ENCODE measurements around the gene LRRC74A.

Gene LRRC74A

DNA sequence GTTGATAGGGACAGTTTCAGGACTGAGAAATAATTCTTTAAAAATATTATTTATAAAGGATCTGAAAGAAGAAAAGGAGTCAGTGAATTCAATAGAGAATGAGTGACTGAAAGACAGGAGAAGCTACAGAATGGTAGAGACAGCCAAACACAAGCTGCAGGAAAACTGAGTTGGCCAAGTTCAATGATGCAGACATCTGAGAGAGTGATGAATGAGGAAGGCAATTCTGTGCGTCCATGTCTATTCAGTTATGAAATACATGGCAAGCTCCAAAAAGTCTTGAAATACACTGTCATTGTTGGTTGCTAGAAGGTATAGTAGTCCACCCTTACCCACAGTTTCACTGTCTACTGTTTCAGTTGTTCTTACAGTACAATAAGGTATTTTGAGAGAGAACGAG lies 6.8 kb downstream of the LRRC74A start:
- Histone ChIP-seq H3K4me2 (ENCODE audit: low read depth, low read length) (no peak overlapping the region), H3K4me3 (ENCODE audit: low read length) (no peak overlapping the region), H3K27ac (ENCODE audit: low read length) (no peak overlapping the region), H3K9me3 (replicated peaks; ENCODE audit: insufficient read depth, low read length) (no peaks in the 10 kb centered on the region), H3F3A (ENCODE audit: insufficient read depth, low read length) (no peaks in the 10 kb centered on the region), H3K27me3 (replicated peaks; ENCODE audit: insufficient read depth, low read length) (no peaks in the 10 kb centered on the region), H3K4me1 (ENCODE audit: low read length) (no peaks in the 10 kb centered on the region), H2AFZ (ENCODE audit: low read length) (no peak overlapping the region), H3K36me3 (replicated peaks; ENCODE audit: insufficient read depth, low read length) (no peaks in the 10 kb centered on the region), H3K79me2 (ENCODE audit: low read length) (no peaks in the 10 kb centered on the region), H3K9me2 (replicated peaks; ENCODE audit: insufficient read depth, low read length) (no peaks in the 10 kb centered on the region), H4K20me1 (ENCODE audit: insufficient read depth, low read length) (no peaks in the 10 kb centered on the region), H3K9ac (ENCODE audit: low read length) (no peak overlapping the region)
- no peak for DNase-seq
- TF ChIP-seq EZH2 (optimal IDR thresholded peaks at IDR 0.05; ENCODE audit: low read depth, low read length) = no peak
- no peak for TF ChIP-seq EZH2phosphoT487 (IDR thresholded peaks at IDR 0.05; ENCODE audit: low read length)
- no peak for TF ChIP-seq CTCF (IDR thresholded peaks at IDR 0.05; ENCODE audit: low read length)

DNA sequence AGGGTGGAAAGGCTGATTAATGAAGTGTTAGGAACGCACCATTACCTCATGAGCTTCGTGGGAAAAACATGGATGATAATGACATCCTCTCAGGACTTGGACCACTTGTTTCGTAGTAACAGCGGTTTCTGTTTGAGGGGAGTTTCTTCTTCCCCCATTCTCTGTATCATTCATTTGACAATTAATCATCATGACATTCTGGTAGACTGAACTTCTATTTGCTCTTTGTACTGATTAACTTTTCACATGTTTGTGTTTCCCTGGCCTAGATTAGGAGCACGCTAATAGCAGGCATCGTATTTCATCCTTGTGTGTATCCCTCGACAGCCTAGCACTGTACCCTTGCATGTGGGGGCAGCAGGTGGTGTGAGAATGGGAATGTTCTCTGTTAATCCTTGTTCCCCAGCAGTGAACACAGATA lies 8.0 kb downstream of the LRRC74A start:
- no peak for DNase-seq
- Histone ChIP-seq H3K9me2 (replicated peaks; ENCODE audit: insufficient read depth, low read length) (no peaks in the 10 kb centered on the region), H3K9ac (ENCODE audit: low read length) (no peak overlapping the region), H3K4me3 (ENCODE audit: low read length) (no peak overlapping the region), H3K9me3 (replicated peaks; ENCODE audit: insufficient read depth, low read length) (no peaks in the 10 kb centered on the region), H2AFZ (ENCODE audit: low read length) (no peak overlapping the region), H3K79me2 (ENCODE audit: low read length) (no peaks in the 10 kb centered on the region), H3K27ac (ENCODE audit: low read length) (no peak overlapping the region), H3K36me3 (replicated peaks; ENCODE audit: insufficient read depth, low read length) (no peaks in the 10 kb centered on the region), H3K4me1 (ENCODE audit: low read length) (no peaks in the 10 kb centered on the region), H4K20me1 (ENCODE audit: insufficient read depth, low read length) (no peaks in the 10 kb centered on the region), H3K27me3 (replicated peaks; ENCODE audit: insufficient read depth, low read length) (no peaks in the 10 kb centered on the region), H3K4me2 (ENCODE audit: low read depth, low read length) (no peak overlapping the region), H3F3A (ENCODE audit: insufficient read depth, low read length) (no peaks in the 10 kb centered on the region)
- TF ChIP-seq CTCF (IDR thresholded peaks at IDR 0.05; ENCODE audit: low read length) = no peak
- no peak for TF ChIP-seq EZH2phosphoT487 (IDR thresholded peaks at IDR 0.05; ENCODE audit: low read length)
- no peak for TF ChIP-seq EZH2 (optimal IDR thresholded peaks at IDR 0.05; ENCODE audit: low read depth, low read length)

- no peaks in the 10 kb centered on the region for H3K36me3 ChIP-seq (replicated peaks; ENCODE audit: insufficient read depth, low read length)
- no peak overlapping the region for H3K4me2 ChIP-seq (ENCODE audit: low read depth, low read length)
- H3K9me2 ChIP-seq (replicated peaks; ENCODE audit: insufficient read depth, low read length) = no peaks in the 10 kb centered on the region
- no peak overlapping the region for H3K4me3 ChIP-seq (ENCODE audit: low read length)
- no peaks in the 10 kb centered on the region for H3F3A ChIP-seq (ENCODE audit: insufficient read depth, low read length)
- H3K79me2 ChIP-seq (ENCODE audit: low read length) = no peaks in the 10 kb centered on the region
- no peak overlapping the region for H3K9ac ChIP-seq (ENCODE audit: low read length)
- H3K9me3 ChIP-seq (replicated peaks; ENCODE audit: insufficient read depth, low read length) = no peaks in the 10 kb centered on the region
- no peak for TF ChIP-seq CTCF (IDR thresholded peaks at IDR 0.05; ENCODE audit: low read length)
- no peak for TF ChIP-seq EZH2 (optimal IDR thresholded peaks at IDR 0.05; ENCODE audit: low read depth, low read length)
- no peaks in the 10 kb centered on the region for H3K4me1 ChIP-seq (ENCODE audit: low read length)
- DNase-seq = no peak
- no peaks in the 10 kb centered on the region for H3K27me3 ChIP-seq (replicated peaks; ENCODE audit: insufficient read depth, low read length)
- H4K20me1 ChIP-seq (ENCODE audit: insufficient read depth, low read length) = no peaks in the 10 kb centered on the region
- no peak overlapping the region for H2AFZ ChIP-seq (ENCODE audit: low read length)
- no peak overlapping the region for H3K27ac ChIP-seq (ENCODE audit: low read length)
Measured at GRCh38 chr14:76836029-76836630, 9.9 kb downstream of the LRRC74A start.

Data from MM.1S (cell line).